Neural progenitor cell (in vitro differentiated cells): Measurements from ENCODE around the gene SPOCD1. TPM values are rescaled to one million over a fixed set of nuclear protein-coding genes. Genes with fewer than 3 reads are reported as not detected.

Source experiments
- DNase-seq: peaks from one replicate; pipeline ENCODE4 v3.0.0-alpha.2; 2016; ENCODE audit warnings: low spot score
- H2AFZ ChIP-seq: fragments of 200-600 bp; sonication (generic); replicated peaks from 2 replicates; pipeline ENCODE4 v1.6.1; 2016; ENCODE audit warnings: antibody characterized with exemption
- H3F3A ChIP-seq: fragments of 200-600 bp; sonication (generic); 2 replicates; pipeline ENCODE4 v1.6.1; 2016; ENCODE audit warnings: antibody characterized with exemption, low read depth
- H3K27ac ChIP-seq: fragments of 200-600 bp; sonication (generic); 2 replicates; pipeline ENCODE4 v1.5.1; 2016; ENCODE audit warnings: mild to moderate bottlenecking
- H3K27me3 ChIP-seq: fragments of 200-600 bp; sonication (generic); 2 replicates; pipeline ENCODE4 v1.6.1; 2016; ENCODE audit warnings: mild to moderate bottlenecking, moderate library complexity
- H3K36me3 ChIP-seq: fragments of 200-600 bp; sonication (generic); 2 replicates; pipeline ENCODE4 v1.5.1; 2016
- H3K4me1 ChIP-seq: fragments of 200-600 bp; sonication (generic); 2 replicates; pipeline ENCODE4 v1.6.1; 2016; ENCODE audit warnings: mixed run types
- H3K4me2 ChIP-seq: fragments of 200-600 bp; sonication (generic); 2 replicates; pipeline ENCODE4 v1.6.1; 2016
- H3K4me3 ChIP-seq: fragments of 200-600 bp; sonication (generic); 2 replicates; pipeline ENCODE4 v1.5.1; 2016
- H3K79me2 ChIP-seq: fragments of 200-600 bp; sonication (generic); 2 replicates; pipeline ENCODE4 v1.6.1; 2016; ENCODE audit warnings: low read depth
- H3K9ac ChIP-seq: fragments of 200-600 bp; sonication (generic); 2 replicates; pipeline ENCODE4 v1.6.1; 2016
- H3K9me3 ChIP-seq: fragments of 200-600 bp; sonication (generic); 2 replicates; pipeline ENCODE4 v1.5.1; 2016; ENCODE audit warnings: low read depth
- H4K20me1 ChIP-seq: fragments of 200-600 bp; sonication (generic); 2 replicates; pipeline ENCODE4 v1.6.1; 2016; ENCODE audit warnings: low read depth
- H3K27ac Mint-ChIP-seq: 3 replicates; pipeline ENCODE4 v1.8.0; 2021; ENCODE audit warnings: mixed read lengths
- H3K27me3 Mint-ChIP-seq: 2 replicates; pipeline ENCODE4 v1.8.0; 2022; ENCODE audit warnings: low read depth, mild to moderate bottlenecking, inconsistent platforms, moderate library complexity, mixed read lengths; ENCODE audit not compliant: insufficient read depth
- H3K36me3 Mint-ChIP-seq: 3 replicates; pipeline ENCODE4 v1.8.0; 2021; ENCODE audit warnings: mixed read lengths
- H3K4me1 Mint-ChIP-seq: 3 replicates; pipeline ENCODE4 v1.8.0; 2021; ENCODE audit warnings: mixed read lengths
- H3K4me3 Mint-ChIP-seq: 3 replicates; pipeline ENCODE4 v1.8.0; 2021; ENCODE audit warnings: mild to moderate bottlenecking, moderate library complexity, mixed read lengths
- H3K9me3 Mint-ChIP-seq: 3 replicates; pipeline ENCODE4 v1.8.0; 2020; ENCODE audit warnings: mixed read lengths
- CTCF ChIP-seq: fragments of 200-600 bp; sonication (generic); IDR thresholded peaks from 2 replicates; pipeline ENCODE4 v1.5.1; 2017; ENCODE audit warnings: antibody characterized with exemption, mild to moderate bottlenecking
- EZH2 ChIP-seq: fragments of 200-600 bp; sonication (generic); IDR thresholded peaks from 2 replicates; pipeline ENCODE4 v1.6.1; 2017; ENCODE audit warnings: antibody characterized with exemption, mild to moderate bottlenecking, moderate library complexity
- EZH2phosphoT487 ChIP-seq: fragments of 200-600 bp; sonication (generic); IDR thresholded peaks from 2 replicates; pipeline ENCODE4 v1.6.1; 2017; ENCODE audit warnings: antibody characterized with exemption
- total RNA-seq: library from RNA; depleted of rRNA; stranded (reverse); fragments of >200 nt; gene quantifications from 2 replicates; pipeline ENCODE4 v1.2.3, GENCODE V29; 2015; ENCODE audit warnings: low replicate concordance

The SPOCD1 gene
- total RNA-seq, 1 donor from 2014 or later, result 1.4 TPM

- DNase-seq, result no peak
- peaks cover 4% of the 10 kb centered on the region for H3K4me1 ChIP-seq
- H3K27me3 Mint-ChIP-seq, result peaks cover 5% of the 10 kb centered on the region
These were observed 63.6 kb downstream of the SPOCD1 start for GRCh38 chr1:31752258-31752657.

GRCh38 chr1:31751822-31752241 lies 64.0 kb downstream of the SPOCD1 start:
- H3K27me3 ChIP-seq, result no peaks in the 10 kb centered on the region
- peaks cover under 1% of the 10 kb centered on the region for H3F3A ChIP-seq
- no peak for DNase-seq
- H3K4me2 ChIP-seq, result no peak overlapping the region
- H3K4me1 Mint-ChIP-seq, result peaks cover 46% of the 10 kb centered on the region
- H3K4me1 ChIP-seq, result peaks cover 8% of the 10 kb centered on the region
- H3K27ac ChIP-seq, result no peak overlapping the region
- no peak overlapping the region for H3K9ac ChIP-seq
- peaks cover 7% of the 10 kb centered on the region for H3K27me3 Mint-ChIP-seq
- no peaks in the 10 kb centered on the region for H3K36me3 ChIP-seq
- H3K4me3 ChIP-seq, result no peak overlapping the region
- no peak overlapping the region for H3K4me3 Mint-ChIP-seq
- no peaks in the 10 kb centered on the region for H3K9me3 Mint-ChIP-seq
- TF ChIP-seq EZH2, result no peak
- TF ChIP-seq EZH2phosphoT487, result no peak
- TF ChIP-seq CTCF, result no peak
- H4K20me1 ChIP-seq, result peaks cover 5% of the 10 kb centered on the region
- no peaks in the 10 kb centered on the region for H3K9me3 ChIP-seq
- peak overlapping the region; percentile 10 for H3K27ac Mint-ChIP-seq
- H3K79me2 ChIP-seq, result no peaks in the 10 kb centered on the region
- H2AFZ ChIP-seq, result no peak overlapping the region
- no peaks in the 10 kb centered on the region for H3K36me3 Mint-ChIP-seq

More at GRCh38 chr1:31752258-31752657, 63.6 kb downstream of the SPOCD1 start:
- H3K27me3 ChIP-seq, result no peaks in the 10 kb centered on the region
- H3F3A ChIP-seq, result no peaks in the 10 kb centered on the region
- no peak overlapping the region for H3K4me3 ChIP-seq
- H3K27ac ChIP-seq, result no peak overlapping the region
- no peaks in the 10 kb centered on the region for H3K9me3 ChIP-seq
- H3K4me1 Mint-ChIP-seq, result peaks cover 44% of the 10 kb centered on the region
- H3K9ac ChIP-seq, result no peak overlapping the region
- no peak overlapping the region for H3K4me2 ChIP-seq
- H3K27ac Mint-ChIP-seq, result no peak overlapping the region
- no peaks in the 10 kb centered on the region for H3K79me2 ChIP-seq
- H3K4me3 Mint-ChIP-seq, result no peak overlapping the region
- H3K36me3 Mint-ChIP-seq, result no peaks in the 10 kb centered on the region
- H3K9me3 Mint-ChIP-seq, result no peaks in the 10 kb centered on the region
- TF ChIP-seq CTCF (no peak), EZH2 (no peak), EZH2phosphoT487 (no peak)
- peaks cover 5% of the 10 kb centered on the region for H4K20me1 ChIP-seq
- H3K36me3 ChIP-seq, result no peaks in the 10 kb centered on the region
- no peak overlapping the region for H2AFZ ChIP-seq

- H3K9me3 Mint-ChIP-seq, result no peaks in the 10 kb centered on the region
- H3K4me1 Mint-ChIP-seq, result peaks cover 53% of the 10 kb centered on the region
- peaks cover 8% of the 10 kb centered on the region for H3K27me3 Mint-ChIP-seq
- no peak for DNase-seq
- Histone ChIP-seq H3K36me3 (no peaks in the 10 kb centered on the region), H3K27me3 (no peaks in the 10 kb centered on the region), H3K4me2 (no peak overlapping the region), H3K27ac (no peak overlapping the region), H3K4me3 (no peak overlapping the region), H2AFZ (no peak overlapping the region), H4K20me1 (peaks cover 8% of the 10 kb centered on the region), H3K4me1 (peaks cover 17% of the 10 kb centered on the region), H3K79me2 (no peaks in the 10 kb centered on the region), H3K9me3 (no peaks in the 10 kb centered on the region), H3K9ac (no peak overlapping the region), H3F3A (peaks cover 5% of the 10 kb centered on the region)
- TF ChIP-seq CTCF (no peak), EZH2phosphoT487 (no peak), EZH2 (no peak)
- no peak overlapping the region for H3K27ac Mint-ChIP-seq
- H3K36me3 Mint-ChIP-seq, result no peaks in the 10 kb centered on the region
- H3K4me3 Mint-ChIP-seq, result no peak overlapping the region
These were observed 64.8 kb downstream of the SPOCD1 start for GRCh38 chr1:31750858-31751510.
